Stimulated activated effector memory CD8-positive, alpha-beta T cell treated with anti-CD3 and anti-CD28 coated beads, Interleukin-12 subunit alpha, Interleukin-12 subunit beta, amount 100 ng/mL, for 72 hours (primary cell): ENCODE measurements around the gene CCDC85C.
A peak's percentile ranks its signal among the peaks of the same experiment; 100 is the strongest.

Source experiments
- ATAC-seq: fragments of 150-1000 bp; cut with Tn5 transposase; 2 replicates; pipeline ENCODE4 v1.10.0; 2021
- DNase-seq, 2 donors: peaks; one replicate each; pipeline ENCODE4 v3.0.0; 2021 to 2022; ENCODE audit warnings: low spot score in 2 of 2
- H3K27ac Mint-ChIP-seq: one replicate; pipeline ENCODE4 v1.8.0; 2022; ENCODE audit warnings: mild to moderate bottlenecking, mixed read lengths
- H3K36me3 Mint-ChIP-seq: one replicate; pipeline ENCODE4 v1.8.0; 2022; ENCODE audit warnings: mild to moderate bottlenecking, mixed read lengths
- H3K4me1 Mint-ChIP-seq: one replicate; pipeline ENCODE4 v1.8.0; 2022; ENCODE audit warnings: mixed read lengths
- H3K4me3 Mint-ChIP-seq: one replicate; pipeline ENCODE4 v1.8.0; 2022; ENCODE audit warnings: mild to moderate bottlenecking, mixed read lengths
- H3K9me3 Mint-ChIP-seq: one replicate; pipeline ENCODE4 v1.8.0; 2022; ENCODE audit warnings: mixed read lengths

CCDC85C gene

DNA sequence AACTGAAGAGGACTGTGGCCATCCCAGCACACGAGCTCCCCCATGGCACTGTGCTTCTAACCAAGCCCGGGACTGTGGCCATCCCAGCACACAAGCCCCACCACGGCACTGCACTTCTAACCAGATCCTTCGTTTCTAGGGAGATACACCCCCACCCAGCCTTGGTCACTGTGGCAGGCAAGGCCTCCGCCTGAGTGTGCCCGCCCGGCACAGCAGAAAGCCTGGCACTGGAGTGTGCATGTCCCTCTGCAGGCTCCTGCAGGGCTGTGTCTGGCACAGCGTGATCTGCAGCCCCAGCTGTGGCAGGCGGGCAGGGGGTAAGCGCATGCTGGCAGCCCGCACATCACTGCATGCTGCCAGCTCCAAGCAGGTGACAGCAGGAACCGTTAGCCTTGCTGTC lies 49.8 kb downstream of the CCDC85C start:
- no peak for ATAC-seq
- Mint-ChIP-seq H3K9me3 (no peaks in the 10 kb centered on the region), H3K4me1 (peaks cover 24% of the 10 kb centered on the region), H3K27ac (no peak overlapping the region), H3K4me3 (no peak overlapping the region), H3K36me3 (no peaks in the 10 kb centered on the region)
- no peak for DNase-seq

DNA sequence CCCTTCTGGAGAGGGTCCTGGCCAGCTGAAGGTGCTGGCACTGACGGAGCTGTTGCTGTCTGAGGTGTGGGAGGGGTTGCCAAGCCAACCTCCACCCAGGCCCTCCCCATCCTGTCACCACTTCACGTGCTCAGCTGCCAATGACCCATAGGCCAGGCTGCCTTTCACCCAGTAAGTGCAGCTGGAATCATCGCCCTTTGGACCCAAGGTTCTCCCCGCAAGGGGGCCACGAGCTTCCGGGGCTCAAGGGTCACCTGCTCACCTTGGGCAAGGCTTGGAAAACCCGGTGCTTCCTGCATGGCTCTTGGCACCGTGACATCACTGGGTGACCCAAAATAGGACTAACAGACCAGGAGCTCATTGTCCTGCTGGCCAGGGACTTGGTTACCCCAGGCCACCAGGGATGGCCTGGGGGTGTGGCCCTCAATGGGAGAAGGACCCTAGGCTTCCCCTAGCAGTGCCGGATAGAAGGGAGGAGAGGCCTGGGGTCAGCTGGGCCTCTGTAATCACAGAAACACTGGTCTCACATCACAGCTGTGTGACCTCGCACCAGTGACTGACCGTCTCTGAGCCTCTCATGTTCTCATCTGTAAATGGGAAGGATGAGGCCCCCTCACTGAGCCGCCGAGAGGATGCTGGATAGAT lies 51.3 kb downstream of the CCDC85C start:
- Mint-ChIP-seq H3K27ac (no peak overlapping the region), H3K4me3 (no peak overlapping the region), H3K4me1 (peaks cover 24% of the 10 kb centered on the region), H3K9me3 (no peaks in the 10 kb centered on the region), H3K36me3 (no peaks in the 10 kb centered on the region)
- no peak for DNase-seq
- ATAC-seq = no peak

DNA sequence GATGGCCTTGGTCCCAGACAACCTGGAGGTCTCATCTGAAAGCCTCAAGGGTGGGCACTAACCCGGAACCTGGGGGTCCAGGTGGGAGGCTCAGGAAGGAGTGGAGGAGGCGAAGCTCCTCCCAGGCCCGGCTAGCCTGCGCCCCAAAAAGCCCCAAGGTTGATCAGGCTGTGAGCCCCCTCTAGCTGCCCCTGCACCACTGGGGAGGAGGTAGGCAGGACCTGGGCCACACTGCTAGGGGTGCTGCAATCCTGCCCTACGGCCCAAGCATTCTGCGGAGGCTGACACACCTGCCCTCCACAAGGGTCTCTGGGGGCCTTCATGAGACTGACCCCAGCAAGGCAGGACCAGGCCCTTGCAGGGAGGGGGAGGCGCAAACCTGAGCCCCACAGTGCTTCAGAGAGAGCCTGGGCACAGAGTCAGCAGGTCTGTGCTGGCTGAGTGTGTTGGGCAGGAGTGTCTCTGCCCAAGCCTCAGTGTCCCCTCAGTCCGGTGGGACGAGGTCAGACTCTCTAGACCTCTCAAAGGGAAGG lies 51.9 kb downstream of the CCDC85C start:
- Mint-ChIP-seq H3K9me3 (no peaks in the 10 kb centered on the region), H3K27ac (no peak overlapping the region), H3K4me3 (no peak overlapping the region), H3K36me3 (no peaks in the 10 kb centered on the region), H3K4me1 (peaks cover 24% of the 10 kb centered on the region)
- DNase-seq (no peak), ATAC-seq (no peak)

DNA sequence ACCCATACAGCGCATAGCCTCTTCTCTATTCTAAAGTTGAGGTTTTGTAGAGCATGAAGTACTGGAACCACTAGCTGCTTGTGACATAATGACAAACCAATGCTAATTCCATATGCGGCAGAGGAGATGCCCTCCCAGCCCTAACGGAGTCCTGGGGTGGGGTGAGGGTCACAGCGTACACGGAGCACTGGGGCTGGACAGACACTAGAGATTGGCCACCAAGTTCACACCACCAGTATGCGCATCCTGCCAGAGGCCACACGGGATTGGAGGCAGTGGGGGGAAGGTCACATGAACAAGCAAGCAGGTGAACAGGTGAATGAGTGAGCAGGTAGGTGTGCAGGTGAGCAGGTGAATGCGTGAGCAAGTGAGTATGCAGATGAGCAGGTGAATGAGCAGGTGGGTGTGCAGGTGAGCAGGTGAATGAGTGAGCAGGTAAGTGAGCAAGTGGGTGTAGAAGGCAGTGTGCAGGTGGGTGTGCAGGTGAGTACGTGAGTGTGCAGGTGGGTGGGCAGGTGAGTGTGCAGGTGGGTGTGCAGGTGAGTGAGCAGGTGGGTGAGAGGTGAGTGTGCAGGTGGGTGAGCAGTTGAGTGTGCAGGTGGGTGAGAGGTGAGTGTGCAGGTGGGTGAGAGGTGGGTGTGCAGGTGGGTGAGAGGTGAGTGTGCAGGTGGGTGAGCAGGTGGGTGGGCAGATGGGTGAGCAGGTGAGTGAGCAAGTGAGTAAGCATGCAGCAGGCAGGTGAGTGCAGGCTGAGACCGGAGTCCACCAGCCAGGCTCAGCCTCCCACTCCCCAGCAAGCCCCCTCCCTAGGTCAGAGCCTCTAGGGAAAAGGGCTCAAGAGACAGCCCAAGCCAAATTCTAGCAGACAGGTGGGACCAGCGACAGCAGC lies 52.7 kb downstream of the CCDC85C start:
- ATAC-seq (no peak), DNase-seq (no peak)
- no peaks in the 10 kb centered on the region for H3K36me3 Mint-ChIP-seq
- H3K27ac Mint-ChIP-seq = no peak overlapping the region
- no peaks in the 10 kb centered on the region for H3K9me3 Mint-ChIP-seq
- H3K4me3 Mint-ChIP-seq = no peak overlapping the region
- peaks cover 26% of the 10 kb centered on the region for H3K4me1 Mint-ChIP-seq

DNA sequence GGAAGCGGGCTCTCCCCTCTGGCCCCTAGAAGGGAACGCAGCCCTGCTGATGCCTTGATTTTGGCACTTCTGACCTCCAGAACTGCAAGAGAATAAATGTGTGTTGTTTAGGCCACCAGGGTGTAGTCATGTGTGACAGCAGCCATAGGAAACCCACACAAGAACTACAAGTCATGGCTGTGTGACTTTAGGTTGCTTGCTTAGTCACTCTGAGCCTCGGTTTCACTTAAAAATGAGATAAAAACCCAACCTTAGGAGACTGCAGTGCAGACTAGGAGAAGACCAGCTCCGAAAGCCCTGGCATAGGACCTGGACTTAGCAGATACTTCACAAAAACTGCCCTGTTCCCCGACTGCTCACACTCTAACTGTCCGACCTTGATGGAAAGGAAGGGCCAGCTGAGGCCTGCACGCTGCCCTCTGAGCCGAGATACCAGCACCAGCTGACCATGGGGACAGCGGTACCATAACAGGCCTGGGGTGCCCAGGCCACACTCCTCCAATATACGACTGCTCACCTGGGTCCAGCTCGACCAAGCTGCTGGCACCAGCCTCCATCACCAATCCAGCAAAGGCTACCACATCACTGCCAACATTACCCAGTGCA lies 53.5 kb downstream of the CCDC85C start:
- H3K27ac Mint-ChIP-seq = no peak overlapping the region
- H3K36me3 Mint-ChIP-seq = no peaks in the 10 kb centered on the region
- H3K9me3 Mint-ChIP-seq = no peaks in the 10 kb centered on the region
- no peak for DNase-seq
- peak; percentile 22 for ATAC-seq
- H3K4me1 Mint-ChIP-seq = peaks cover 34% of the 10 kb centered on the region
- H3K4me3 Mint-ChIP-seq = no peak overlapping the region

DNA sequence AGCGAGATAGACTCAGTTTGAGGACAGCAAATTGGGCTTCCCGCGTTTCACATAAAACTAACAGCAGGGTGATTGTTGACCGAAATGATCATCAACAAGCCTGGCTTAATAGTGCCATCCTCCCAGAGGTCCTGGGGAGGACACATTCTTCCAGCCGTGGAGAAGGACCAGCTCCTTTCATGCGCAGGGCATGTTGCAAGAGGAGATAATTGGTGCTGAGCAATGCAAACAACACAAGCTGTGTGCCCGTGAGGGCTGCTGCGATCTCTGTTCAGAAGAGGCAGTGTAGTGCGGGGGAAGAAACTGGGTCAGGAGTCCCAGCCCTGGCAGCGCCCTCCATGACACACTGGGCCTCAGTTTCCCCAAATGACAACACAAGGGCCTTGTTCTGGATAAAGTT lies 54.3 kb downstream of the CCDC85C start:
- no peaks in the 10 kb centered on the region for H3K9me3 Mint-ChIP-seq
- no peak overlapping the region for H3K27ac Mint-ChIP-seq
- H3K36me3 Mint-ChIP-seq = no peaks in the 10 kb centered on the region
- H3K4me1 Mint-ChIP-seq = peaks cover 42% of the 10 kb centered on the region
- ATAC-seq (no peak), DNase-seq (no peak)
- H3K4me3 Mint-ChIP-seq = no peak overlapping the region

DNA sequence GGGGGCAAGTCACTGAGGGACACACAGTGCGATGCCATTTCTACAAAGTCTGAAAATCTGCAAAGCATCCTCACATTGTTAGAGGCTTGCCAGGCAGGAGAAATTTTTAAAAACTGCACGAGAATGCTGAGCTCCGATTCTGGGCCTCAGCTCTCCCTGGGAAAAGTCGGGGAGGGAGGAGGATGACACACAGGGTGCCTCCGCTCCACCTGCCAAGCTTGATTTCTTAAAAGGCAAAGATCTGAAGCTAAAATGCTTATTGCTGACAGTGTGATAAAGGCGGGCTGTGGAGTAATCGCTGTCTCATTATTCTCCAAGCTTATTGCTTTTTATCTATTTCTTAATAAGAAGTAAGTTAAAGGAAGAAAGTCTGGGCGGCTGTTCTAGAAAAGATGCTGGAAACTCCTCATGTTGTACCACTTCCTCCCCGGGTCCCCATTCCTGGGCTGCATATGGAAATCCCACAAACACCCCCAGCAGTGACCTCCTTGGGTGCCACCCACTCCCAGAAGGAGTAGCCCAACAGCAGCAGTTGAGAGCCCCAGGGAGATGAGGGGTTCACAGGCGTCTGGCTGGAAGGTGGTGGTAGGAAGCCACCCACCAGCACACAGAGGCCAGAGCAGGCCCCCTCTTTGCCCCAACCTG lies 55.0 kb downstream of the CCDC85C start:
- H3K4me1 Mint-ChIP-seq = peaks cover 49% of the 10 kb centered on the region
- no peak overlapping the region for H3K4me3 Mint-ChIP-seq
- ATAC-seq (no peak), DNase-seq (no peak)
- no peaks in the 10 kb centered on the region for H3K36me3 Mint-ChIP-seq
- no peaks in the 10 kb centered on the region for H3K9me3 Mint-ChIP-seq
- H3K27ac Mint-ChIP-seq = no peak overlapping the region

DNA sequence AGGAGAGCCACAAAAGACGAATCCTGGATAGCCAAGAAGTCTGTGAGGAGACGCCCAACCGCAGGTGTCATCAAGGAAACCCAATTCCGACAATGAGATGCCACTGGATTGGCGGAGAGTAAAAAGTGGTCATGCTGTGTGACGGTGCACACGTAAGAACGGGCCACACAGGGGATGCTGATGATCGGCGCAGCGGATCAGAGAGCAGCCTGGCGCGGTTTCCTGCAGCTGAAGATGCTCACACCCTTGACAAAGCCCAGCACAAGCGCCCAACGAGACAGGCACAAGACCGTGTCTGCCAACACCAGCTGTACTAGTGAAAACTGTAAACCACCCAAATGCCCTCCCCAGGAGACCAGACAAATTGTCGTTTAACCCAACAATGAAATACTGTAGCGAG lies 55.8 kb downstream of the CCDC85C start:
- no peak for DNase-seq
- H3K36me3 Mint-ChIP-seq = no peaks in the 10 kb centered on the region
- H3K27ac Mint-ChIP-seq = no peak overlapping the region
- peaks cover 56% of the 10 kb centered on the region for H3K4me1 Mint-ChIP-seq
- no peak overlapping the region for H3K4me3 Mint-ChIP-seq
- no peaks in the 10 kb centered on the region for H3K9me3 Mint-ChIP-seq
- ATAC-seq = no peak

DNA sequence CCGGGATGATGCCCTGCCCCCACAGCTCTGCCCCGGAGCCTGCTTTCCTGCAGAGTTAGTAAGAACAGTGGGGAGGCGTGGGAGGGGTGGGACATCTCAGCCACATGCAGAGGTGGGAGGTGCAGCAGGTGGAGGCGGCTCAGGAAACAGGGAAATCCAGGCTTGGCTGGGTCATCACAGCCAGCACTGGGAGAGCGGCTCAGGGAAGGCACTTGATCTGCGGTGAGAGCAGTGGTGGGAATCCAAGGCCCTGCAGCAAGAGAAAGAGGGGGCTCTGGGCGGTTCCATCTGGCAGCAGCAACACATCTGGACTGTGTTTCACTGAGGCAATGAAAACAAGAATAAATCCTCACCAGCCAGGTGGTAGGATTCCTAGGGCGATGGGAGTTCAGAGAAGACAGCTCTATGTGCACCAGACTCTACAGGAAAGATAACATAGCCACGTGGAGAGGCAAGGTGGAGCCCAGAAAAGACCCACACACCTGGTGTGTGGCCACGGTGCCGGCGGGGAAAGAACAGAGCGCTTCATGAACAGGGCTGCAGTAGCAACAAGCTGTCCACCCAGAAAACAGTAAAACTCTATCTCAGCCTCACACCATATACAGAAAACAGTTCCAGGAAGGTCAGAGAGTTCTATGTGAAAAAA lies 57.6 kb downstream of the CCDC85C start:
- Mint-ChIP-seq H3K27ac (no peak overlapping the region), H3K4me3 (no peak overlapping the region), H3K36me3 (no peaks in the 10 kb centered on the region), H3K9me3 (no peaks in the 10 kb centered on the region), H3K4me1 (peaks cover 61% of the 10 kb centered on the region)
- DNase-seq (no peak), ATAC-seq (no peak)

DNA sequence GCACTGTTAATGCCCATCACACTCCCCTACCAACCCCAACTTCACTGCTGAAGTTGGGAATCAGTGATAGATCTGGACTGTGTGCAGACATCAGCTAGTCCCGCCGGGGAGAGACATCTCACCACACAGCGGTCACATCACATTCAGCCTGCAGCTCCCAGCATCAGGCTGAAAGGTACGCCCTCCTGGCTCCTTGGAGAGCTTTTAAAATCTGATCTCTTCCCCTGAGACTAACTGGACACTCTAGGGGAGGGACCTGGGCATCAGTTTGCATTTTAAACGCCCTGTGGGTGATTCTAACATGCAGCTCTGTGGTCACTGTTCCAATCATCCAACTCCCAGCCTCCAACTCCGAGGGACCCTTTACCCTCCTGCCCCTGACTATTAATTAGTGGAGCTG lies 58.4 kb downstream of the CCDC85C start:
- Mint-ChIP-seq H3K4me1 (peaks cover 59% of the 10 kb centered on the region), H3K27ac (no peak overlapping the region), H3K9me3 (no peaks in the 10 kb centered on the region), H3K4me3 (no peak overlapping the region), H3K36me3 (no peaks in the 10 kb centered on the region)
- ATAC-seq (no peak), DNase-seq (no peak)

DNA sequence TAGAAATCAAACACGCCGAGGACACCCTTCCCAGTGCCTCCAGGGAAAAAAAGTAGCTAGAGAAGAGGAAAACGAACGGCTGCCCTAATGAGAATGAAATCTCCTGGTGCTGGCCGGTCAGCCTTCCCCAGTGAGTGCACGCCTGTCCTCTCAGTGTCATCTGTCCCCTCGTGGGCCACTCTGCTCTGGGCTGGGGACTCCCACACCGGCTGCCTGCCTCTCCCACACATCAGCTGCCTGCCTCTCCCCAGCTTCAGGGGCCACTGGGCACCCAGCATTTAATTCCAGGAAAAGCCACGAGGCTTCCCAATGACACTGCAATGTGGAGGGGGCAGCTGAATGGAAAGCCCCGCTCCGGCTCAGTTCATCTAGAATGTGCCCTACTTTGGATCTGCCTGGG lies 59.0 kb downstream of the CCDC85C start:
- Mint-ChIP-seq H3K4me1 (peaks cover 53% of the 10 kb centered on the region), H3K4me3 (no peak overlapping the region), H3K36me3 (no peaks in the 10 kb centered on the region), H3K27ac (no peak overlapping the region), H3K9me3 (no peaks in the 10 kb centered on the region)
- ATAC-seq (no peak), DNase-seq (no peak)

DNA sequence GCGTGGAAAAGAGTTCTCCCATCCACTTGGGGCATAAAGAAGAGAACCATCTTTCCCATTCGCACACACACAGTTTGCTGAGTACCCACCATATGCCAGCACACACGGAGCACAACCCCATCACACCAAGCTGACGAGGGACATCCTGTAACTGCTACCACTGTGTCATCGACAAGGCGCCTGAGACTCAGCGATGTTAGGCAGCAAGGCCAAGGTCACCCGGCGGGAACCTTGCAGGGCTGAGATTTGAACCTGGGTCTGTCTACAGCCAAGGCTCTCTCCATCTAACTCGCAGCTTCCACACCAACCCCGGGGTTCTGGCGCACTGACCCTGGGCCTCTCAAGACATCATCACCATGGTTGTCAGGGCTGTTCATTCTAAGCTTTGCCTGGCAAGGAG lies 60.0 kb downstream of the CCDC85C start:
- DNase-seq = no peak
- Mint-ChIP-seq H3K27ac (no peak overlapping the region), H3K4me1 (peaks cover 51% of the 10 kb centered on the region), H3K36me3 (no peaks in the 10 kb centered on the region), H3K4me3 (no peak overlapping the region), H3K9me3 (no peaks in the 10 kb centered on the region)
- ATAC-seq = no peak

DNA sequence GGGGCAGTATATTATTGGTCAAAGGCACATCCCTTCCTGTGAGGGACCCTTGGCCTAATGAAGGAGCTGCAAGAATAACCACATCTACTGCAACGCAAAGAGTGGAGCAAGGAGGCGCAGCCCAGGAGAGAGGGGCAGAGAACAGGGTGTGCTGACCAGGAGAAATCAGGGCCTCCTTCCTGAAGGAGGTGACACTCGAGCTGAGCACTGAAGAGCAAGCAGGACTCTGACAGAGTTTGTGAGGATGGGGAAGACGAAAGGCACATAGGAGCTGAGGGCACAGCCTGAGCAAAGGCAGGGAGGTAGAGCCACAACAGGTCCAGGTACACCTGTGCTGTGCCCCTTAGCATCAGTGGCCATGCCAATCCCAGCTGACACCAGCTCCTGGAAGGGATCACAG lies 60.6 kb downstream of the CCDC85C start:
- H3K9me3 Mint-ChIP-seq = no peaks in the 10 kb centered on the region
- ATAC-seq (no peak), DNase-seq (no peak)
- H3K27ac Mint-ChIP-seq = no peak overlapping the region
- no peaks in the 10 kb centered on the region for H3K36me3 Mint-ChIP-seq
- no peak overlapping the region for H3K4me3 Mint-ChIP-seq
- peaks cover 51% of the 10 kb centered on the region for H3K4me1 Mint-ChIP-seq

DNA sequence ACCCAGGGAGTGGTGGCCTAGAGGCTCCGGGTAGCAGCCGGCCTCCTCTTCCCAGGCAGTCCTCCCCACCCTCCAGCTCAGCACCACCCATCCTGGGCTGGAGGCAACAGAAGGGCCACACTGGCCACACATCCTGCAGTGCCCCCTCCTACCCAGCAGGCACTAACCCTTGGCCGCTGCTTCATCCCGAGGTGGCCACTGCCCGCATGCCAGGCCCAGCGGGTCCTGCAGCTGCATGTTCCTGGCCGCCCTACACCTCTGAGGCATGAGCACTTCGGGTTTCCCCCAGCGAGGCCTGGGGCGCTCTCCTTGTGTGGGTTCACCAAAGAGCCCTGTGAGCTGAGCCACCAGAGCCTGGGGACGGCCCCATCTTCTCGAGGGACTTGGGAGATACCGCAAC lies 61.4 kb downstream of the CCDC85C start:
- Mint-ChIP-seq H3K4me1 (peaks cover 51% of the 10 kb centered on the region), H3K4me3 (no peak overlapping the region), H3K27ac (no peak overlapping the region), H3K36me3 (no peaks in the 10 kb centered on the region), H3K9me3 (no peaks in the 10 kb centered on the region)
- no peak for DNase-seq
- no peak for ATAC-seq
